GM12801 (cell line): Measurements from ENCODE around the gene LSG1.

ENCODE experiments used
- TF ChIP-seq, protein P1 (sequence below): IDR thresholded peaks from one replicate; pipeline ENCODE4 v1.5.1; 2011; ENCODE audit warnings: control low read depth; ENCODE audit not compliant: insufficient read length; ENCODE audit errors: extremely low read depth

The LSG1 gene

DNA sequence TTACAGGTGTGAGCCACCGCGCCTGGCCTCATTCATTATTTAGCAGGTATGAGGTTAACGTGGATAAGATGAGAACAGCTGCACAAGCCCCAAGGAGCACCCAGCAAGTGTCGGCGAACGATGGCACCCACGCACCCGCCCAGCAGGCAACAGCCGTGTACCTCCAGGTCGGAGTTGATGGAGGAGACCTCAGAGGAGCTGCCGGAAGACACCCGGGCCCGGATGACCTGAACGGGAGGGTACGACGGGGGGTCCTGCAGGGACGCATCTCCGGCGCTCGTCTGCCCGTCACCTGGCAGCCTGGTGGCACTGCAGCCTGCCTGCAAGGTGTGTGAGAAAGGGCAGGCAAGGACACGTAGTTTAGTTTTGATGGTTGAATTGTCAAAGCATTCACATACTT is 67.9 kb downstream of the LSG1 start:
- TF ChIP-seq, protein P1, sequence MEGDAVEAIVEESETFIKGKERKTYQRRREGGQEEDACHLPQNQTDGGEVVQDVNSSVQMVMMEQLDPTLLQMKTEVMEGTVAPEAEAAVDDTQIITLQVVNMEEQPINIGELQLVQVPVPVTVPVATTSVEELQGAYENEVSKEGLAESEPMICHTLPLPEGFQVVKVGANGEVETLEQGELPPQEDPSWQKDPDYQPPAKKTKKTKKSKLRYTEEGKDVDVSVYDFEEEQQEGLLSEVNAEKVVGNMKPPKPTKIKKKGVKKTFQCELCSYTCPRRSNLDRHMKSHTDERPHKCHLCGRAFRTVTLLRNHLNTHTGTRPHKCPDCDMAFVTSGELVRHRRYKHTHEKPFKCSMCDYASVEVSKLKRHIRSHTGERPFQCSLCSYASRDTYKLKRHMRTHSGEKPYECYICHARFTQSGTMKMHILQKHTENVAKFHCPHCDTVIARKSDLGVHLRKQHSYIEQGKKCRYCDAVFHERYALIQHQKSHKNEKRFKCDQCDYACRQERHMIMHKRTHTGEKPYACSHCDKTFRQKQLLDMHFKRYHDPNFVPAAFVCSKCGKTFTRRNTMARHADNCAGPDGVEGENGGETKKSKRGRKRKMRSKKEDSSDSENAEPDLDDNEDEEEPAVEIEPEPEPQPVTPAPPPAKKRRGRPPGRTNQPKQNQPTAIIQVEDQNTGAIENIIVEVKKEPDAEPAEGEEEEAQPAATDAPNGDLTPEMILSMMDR: no peak

DNA sequence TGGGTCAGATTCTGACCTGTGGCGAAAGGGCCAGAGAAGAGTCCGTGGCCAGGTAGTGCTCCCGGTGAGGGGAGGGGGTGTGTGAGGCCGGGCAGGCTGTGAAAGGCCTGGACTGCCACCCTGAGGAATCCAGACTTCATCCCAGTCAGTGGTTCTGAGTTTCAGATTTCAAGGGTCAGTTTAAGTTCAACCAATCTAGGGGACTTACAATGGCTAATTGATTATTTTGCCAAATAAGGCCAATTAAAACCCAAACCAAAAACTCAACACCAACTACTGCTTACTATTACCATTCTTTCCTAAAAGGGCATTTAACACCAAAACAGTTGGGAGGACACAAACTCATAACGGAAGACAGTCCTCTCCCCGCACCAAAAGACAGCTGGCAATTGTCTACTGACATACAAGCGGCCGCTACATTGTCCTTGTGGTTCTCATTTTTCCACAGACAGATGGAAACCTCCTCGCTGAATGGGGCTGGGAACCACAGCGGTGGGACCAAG is 69.3 kb downstream of the LSG1 start:
- TF ChIP-seq, protein P1: no peak

DNA sequence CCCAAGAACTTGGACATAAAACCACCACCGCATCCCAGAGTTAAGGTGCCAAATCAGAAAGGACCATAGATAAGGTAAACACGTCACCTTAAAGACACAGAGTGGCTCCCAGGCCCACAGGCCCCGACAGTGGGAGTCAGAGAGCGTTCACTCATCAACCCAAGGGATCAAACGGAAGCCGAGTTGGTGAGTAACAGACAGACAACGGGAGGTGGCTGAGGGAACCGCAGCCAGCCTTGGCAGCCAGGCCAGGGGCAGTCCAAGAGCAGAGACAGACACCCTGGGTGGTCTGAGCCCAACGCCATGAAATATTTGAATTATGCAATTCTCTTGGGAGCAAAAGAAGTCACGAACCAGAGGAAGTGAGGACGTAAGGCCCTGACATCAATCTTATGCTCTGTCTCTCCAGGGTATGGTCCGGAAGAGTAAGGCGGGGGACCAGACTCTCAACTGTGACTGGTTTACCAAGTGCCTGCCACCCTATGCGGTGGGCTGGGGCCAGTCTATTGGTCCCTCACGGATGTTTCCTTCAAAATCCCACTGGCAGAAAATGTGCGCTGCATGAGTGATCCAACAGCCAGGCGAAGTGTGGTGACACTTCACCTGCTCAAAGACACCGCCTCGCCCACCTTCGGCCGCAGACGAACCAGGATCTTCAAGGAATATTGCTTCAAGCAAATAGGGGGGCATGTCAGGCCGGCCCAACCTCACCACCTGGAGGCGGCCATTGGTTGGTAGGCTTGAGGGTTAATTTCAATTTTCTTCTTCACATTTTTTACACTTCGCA is 73.0 kb downstream of the LSG1 start:
- TF ChIP-seq, protein P1: no peak

DNA sequence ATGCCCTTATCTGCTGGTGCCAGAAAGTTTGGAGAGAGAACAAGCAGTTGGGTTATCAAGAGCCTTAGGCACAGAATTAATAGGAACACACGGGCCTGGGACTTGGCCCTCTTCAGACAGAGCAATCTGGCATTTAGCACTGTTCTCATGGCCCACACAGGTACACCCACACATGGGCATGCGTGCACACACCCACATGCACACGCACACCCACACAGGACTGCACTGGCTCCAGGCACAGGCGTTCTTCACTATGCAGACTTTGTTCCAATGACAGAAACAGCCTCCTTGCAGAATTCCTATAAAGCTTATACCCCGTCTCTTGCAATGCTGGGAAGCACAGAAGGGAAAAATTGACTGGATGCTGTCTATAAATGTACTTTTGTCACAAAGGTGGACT is 75.1 kb downstream of the LSG1 start:
- TF ChIP-seq, protein P1: no peak

DNA sequence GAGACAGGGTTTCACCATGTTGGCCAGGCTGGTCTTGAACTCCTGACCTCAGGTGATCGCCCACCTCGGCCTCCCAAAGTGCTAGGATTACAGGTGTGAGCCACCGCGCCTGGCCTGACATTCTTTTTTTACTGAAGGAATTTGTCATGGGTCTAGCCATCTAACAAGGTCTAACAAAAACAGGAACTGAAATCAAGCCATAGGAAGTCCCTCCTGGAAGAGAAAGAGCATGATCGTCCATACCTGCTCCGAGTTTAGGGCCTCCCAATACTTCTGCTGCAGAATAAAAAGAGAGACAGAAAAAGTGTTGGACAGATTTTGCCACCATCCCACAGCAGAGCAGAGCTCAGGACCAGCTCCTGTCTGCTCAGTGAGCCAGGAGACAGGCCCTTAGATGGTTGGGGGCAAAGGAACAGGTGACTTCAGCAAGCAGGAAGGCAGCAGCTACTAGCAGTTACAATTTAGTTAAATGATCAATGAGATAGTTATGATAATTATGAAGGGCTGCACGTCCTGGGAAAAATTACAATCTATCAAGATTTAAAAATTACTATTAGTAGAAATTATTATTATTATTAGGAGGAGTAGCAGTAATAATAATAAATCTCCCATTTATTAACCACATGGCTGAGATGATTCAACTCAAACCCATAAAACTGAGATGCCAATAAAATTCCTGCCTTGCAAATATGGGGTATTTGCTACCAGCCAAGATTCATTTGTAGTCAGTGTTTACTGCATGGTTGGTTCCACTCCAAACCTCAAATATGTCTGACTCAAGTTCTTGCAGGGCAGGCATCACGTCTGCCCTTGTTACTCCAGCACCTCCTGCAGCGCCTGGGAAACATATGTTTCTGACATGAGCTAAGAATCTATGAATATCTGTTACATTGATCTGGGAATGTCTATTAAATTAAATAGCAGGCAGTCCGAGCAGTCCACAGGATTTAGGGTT is 78.9 kb downstream of the LSG1 start:
- TF ChIP-seq, protein P1: no peak
